ENCODE measurements around the gene LRRC4.

The LRRC4 gene

DNA sequence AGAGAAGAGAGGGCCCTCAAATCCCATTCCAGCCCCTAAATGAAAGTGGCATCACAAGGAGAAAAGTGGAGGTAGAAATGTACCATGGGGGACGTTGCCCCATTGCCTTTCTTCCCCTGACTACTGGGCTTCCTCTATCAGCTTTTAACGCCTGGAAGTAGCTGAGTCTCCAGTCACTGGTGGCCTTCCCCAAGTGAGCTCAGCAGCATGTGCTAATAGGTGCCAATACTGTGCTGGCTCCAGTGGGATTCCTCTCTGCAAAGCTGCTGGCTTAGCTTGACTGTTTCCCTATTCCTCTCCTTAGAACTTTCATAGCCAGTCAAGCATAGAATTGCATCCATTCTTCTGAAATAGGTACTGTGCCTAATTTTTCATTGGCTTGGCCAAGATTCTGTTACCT lies 32.6 kb downstream of the LRRC4 start:
- CTCF ChIA-PET: interaction anchor here (0.9 to 1.6 kb wide), 3 partner anchors 10 to 211 kb away, joined by 3 to 4 read pairs (median 4); no protein-coding TSS in a partner anchor
- POLR2A ChIA-PET: no interaction called here

DNA sequence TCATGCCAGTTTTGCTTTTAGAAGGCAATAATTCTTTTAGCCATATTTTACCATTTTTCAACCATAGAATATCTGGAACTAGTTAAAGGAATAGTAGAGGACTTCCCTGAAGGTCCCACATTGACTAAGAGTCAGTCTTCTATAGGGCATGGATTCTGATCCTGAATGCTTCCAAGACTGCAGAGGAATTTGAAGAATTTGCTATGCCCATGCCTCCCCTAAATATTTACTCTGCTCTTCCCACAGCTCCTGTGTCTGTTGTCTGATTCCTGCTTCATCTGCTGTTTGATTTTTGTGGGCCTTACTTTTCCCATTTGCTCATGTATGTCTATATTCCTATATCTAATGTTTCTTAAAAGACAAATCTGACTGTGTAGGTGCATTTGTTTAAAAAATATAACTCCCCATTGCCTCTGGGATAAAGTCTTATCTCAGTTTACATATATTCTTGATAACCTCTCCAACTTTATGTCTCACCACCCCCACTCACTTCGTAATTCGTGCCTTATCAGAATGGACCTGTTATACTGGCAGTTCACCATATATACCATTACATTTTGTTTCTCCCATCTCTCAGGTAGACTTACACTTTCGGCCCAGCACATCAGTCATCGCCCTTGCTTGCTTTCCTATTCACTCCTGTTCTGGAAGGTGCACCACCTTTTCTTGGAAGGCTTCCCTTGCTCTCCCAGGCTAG lies 33.9 kb downstream of the LRRC4 start:
- CTCF ChIA-PET: interaction anchor here (0.7 to 1.4 kb wide), 3 partner anchors 9 to 289 kb away, joined by 3 to 4 read pairs (median 3); no protein-coding TSS in a partner anchor
- DNase-seq (ENCODE audit: extremely low spot score): no peak
- TF ChIP-seq, protein P1, sequence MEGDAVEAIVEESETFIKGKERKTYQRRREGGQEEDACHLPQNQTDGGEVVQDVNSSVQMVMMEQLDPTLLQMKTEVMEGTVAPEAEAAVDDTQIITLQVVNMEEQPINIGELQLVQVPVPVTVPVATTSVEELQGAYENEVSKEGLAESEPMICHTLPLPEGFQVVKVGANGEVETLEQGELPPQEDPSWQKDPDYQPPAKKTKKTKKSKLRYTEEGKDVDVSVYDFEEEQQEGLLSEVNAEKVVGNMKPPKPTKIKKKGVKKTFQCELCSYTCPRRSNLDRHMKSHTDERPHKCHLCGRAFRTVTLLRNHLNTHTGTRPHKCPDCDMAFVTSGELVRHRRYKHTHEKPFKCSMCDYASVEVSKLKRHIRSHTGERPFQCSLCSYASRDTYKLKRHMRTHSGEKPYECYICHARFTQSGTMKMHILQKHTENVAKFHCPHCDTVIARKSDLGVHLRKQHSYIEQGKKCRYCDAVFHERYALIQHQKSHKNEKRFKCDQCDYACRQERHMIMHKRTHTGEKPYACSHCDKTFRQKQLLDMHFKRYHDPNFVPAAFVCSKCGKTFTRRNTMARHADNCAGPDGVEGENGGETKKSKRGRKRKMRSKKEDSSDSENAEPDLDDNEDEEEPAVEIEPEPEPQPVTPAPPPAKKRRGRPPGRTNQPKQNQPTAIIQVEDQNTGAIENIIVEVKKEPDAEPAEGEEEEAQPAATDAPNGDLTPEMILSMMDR (IDR thresholded peaks at IDR 0.05; ENCODE audit: control extremely low read depth, extremely low read depth, low read depth, missing control alignments): no peak
- POLR2A ChIA-PET: no interaction called here

More for the DNA sequence above, 32.6 kb downstream of the LRRC4 start:
- TF ChIP-seq, protein P1 (IDR thresholded peaks at IDR 0.05; ENCODE audit: control extremely low read depth, extremely low read depth, low read depth, missing control alignments): no peak
- no peak for DNase-seq (ENCODE audit: extremely low spot score)

- CTCF ChIA-PET: no interaction called here
- DNase-seq (ENCODE audit: extremely low spot score): no peak
- TF ChIP-seq, protein P1 (IDR thresholded peaks at IDR 0.05; ENCODE audit: control extremely low read depth, extremely low read depth, low read depth, missing control alignments): no peak
- POLR2A ChIA-PET: no interaction called here
Observed at GRCh38 chr7:127996253-127997071, 34.8 kb downstream of the LRRC4 start.

DNA sequence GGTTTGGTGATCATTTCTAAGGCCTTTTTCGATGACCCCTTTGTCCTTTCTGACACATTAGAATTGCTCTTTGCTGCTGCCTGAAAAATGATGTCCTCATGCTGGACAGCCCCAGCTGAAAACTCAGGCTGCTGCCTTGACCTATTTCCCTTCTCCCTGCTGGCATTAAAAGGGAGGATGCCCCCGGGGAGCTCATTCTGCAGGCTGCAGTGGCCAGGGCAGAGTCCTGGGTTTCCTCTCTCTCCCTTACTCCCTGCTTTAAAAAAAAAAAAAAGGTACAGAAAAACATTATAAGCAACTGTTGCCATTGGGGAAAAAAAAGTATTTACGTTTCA lies 35.4 kb downstream of the LRRC4 start:
- ChIA-PET POLR2A (no interaction called here), CTCF (no interaction called here)
- DNase-seq (ENCODE audit: extremely low spot score): no peak
- TF ChIP-seq, protein P1 (IDR thresholded peaks at IDR 0.05; ENCODE audit: control extremely low read depth, extremely low read depth, low read depth, missing control alignments): no peak

- CTCF ChIA-PET: no interaction called here
- TF ChIP-seq, protein P1 (IDR thresholded peaks at IDR 0.05; ENCODE audit: control extremely low read depth, extremely low read depth, low read depth, missing control alignments): no peak
- POLR2A ChIA-PET: no interaction called here
- DNase-seq (ENCODE audit: extremely low spot score): no peak
Observed at GRCh38 chr7:127995156-127995880, 35.9 kb downstream of the LRRC4 start.

DNA sequence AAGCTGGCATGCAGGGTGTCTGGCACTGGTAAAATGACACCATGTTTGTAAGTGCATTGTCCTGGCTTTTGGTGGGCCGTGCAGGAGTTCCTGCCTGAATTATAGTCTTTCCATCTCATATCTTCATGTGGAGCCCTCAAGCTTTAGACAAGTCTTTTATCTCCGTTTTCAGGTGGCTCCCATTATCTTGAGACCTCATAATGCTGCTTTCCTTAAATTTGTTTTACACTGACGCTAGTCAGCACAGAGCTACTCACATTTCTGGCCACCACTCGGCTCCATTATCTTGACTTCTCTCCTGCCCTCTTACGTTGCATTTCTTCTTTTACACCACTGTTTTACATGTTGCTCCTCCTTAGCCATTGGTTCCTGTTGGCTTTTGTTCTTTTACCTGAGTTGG lies 37.2 kb downstream of the LRRC4 start:
- TF ChIP-seq, protein P1 (IDR thresholded peaks at IDR 0.05; ENCODE audit: control extremely low read depth, extremely low read depth, low read depth, missing control alignments): no peak
- CTCF ChIA-PET: no interaction called here
- DNase-seq (ENCODE audit: extremely low spot score): no peak
- POLR2A ChIA-PET: no interaction called here

All from GM10248 (cell line).